GM13977 (cell line): ENCODE measurements around the gene MLYCD.
"Not testable (repeated sequence)": the region's sequence is repeated elsewhere in the genome, so short reads cannot be mapped to it uniquely, and the experiment has no call there.

Source experiments
- DNase-seq: peaks from one replicate; pipeline ENCODE4 v3.0.0; 2012; ENCODE audit warnings: low spot score
- in situ Hi-C: fragments of 300-500 bp; cut with MboI; formaldehyde crosslinking; loops from one replicate; pipeline ENCODE4 v1.12.0; 2022; ENCODE audit warnings: low sequenced_read_pairs, low pct_unique_long_range_greater_than_20kb, mixed read lengths, inconsistent platforms; ENCODE audit not compliant: unreplicated experiment
- TF ChIP-seq, protein P1 (sequence below): IDR thresholded peaks from 2 replicates; pipeline ENCODE4 v1.5.1; 2012; ENCODE audit warnings: mild to moderate bottlenecking, control low read depth; ENCODE audit not compliant: insufficient read depth; ENCODE audit errors: extremely low read depth, missing control alignments

MLYCD gene

DNA sequence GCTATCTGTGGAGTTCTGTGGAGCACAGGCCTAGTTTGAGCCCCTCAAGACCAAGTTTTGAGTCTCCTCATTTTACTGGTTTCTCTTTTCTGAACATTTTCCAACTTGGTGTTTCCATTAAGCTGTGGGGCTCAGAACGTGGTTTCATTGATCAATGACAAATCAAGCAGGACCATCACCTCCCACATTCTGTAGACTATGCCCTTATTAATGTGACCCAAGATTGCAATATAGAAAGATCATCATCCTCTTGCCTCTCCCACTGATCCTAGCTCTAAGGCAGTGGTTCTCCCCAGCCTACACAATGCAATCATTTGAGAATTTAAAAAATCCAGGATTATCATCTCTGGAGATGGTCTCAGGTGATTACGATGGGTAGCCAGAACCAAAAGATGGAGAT, 38.4 kb downstream of the MLYCD start:
- no peak for DNase-seq
- in situ Hi-C loops: no loop called here
- TF ChIP-seq, protein P1, sequence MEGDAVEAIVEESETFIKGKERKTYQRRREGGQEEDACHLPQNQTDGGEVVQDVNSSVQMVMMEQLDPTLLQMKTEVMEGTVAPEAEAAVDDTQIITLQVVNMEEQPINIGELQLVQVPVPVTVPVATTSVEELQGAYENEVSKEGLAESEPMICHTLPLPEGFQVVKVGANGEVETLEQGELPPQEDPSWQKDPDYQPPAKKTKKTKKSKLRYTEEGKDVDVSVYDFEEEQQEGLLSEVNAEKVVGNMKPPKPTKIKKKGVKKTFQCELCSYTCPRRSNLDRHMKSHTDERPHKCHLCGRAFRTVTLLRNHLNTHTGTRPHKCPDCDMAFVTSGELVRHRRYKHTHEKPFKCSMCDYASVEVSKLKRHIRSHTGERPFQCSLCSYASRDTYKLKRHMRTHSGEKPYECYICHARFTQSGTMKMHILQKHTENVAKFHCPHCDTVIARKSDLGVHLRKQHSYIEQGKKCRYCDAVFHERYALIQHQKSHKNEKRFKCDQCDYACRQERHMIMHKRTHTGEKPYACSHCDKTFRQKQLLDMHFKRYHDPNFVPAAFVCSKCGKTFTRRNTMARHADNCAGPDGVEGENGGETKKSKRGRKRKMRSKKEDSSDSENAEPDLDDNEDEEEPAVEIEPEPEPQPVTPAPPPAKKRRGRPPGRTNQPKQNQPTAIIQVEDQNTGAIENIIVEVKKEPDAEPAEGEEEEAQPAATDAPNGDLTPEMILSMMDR: no peak

DNA sequence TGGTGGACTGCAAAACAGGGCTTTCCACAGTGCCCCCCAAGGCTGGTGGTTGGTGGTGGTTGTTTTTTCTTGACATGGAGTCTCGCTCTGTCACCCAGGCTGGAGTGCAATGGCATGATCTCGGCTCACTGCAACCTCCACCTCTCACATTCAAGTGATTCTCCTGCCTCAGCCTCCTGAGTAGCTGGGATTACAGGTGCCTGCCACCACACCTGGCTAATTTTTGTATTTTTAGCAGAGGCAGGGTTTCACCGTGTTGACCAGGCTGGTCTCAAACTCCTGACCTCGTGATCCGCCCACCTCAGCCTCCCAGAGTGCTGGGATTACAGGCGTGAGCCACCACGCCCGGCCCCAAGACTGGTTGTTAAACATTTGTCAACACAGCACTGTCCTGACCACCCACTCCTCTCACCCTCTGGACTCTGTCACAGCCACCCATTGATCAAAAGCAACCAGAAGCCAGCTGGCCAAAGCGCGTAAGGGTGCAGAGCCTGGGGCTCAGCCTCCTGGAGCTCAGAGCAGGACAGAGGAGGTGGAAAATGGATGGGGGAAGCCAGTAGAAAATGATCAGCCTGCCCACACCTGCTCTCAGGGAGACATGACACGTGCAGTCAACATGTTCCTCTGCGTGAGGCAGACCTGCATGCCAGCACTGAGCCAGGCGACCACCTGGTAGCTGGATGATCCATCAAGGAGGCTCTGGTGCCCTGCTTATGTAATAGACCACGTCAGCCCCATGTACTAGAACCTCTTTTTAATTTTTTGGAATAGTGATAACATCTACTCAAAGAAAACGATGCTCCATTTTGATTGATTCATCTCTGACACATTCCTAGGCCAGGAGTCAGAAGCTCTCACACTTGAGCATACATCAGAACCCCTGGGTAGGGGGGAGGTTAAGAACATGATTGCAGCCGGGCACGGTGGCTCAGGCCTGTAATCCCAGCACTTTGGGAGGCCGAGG, 39.3 kb downstream of the MLYCD start:
- TF ChIP-seq, protein P1: no peak
- DNase-seq: no peak
- in situ Hi-C loops: no loop called here

DNA sequence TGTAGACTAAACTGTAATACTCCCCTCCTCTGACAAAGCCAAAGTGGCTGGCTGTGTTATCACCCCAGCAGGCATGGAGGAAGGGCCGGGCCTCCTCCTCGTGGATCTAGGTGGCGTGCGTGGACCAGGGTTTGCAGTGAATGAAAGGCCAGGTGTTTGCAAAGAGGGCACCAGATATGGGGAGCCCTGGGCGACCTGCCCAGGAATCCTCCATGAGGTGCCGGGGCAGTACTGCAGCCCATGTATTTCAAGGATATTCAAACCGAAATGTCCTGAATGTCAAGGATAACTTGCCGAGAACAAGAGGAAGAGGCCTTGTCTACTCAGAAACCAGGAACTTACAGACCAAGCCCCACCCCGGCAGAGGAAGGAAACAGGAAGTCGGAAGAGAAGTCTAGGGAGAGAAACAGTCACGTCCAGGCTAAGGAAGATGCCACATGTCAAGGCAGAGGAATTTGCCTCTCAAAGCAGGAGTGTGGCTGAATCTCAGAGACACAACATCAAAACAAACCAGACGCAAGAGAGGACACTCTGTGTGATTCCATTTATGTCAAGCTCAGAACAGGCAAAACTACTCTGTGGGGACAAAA, 40.4 kb downstream of the MLYCD start:
- DNase-seq: no peak
- in situ Hi-C loops: no loop called here
- TF ChIP-seq, protein P1: no peak

DNA sequence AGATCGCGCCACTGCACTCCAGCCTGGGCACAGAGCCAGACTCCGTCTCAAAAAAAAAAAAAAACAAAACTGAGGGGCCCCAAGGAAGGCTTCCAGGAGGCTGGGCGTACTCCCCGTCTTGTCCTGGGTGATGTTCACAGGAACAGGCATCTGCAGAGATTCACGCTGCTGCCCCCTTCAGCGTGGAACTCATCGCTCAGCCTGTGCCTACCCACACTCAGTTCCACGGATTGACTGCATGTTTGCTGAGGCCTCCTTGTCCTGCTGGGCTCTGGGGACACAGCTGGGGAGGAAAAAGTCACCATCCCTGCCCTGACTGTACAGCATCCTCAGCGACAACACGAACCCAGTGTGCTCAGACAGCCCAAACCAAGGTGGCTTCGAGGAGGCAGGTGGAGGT, 41.2 kb downstream of the MLYCD start:
- TF ChIP-seq, protein P1: no peak
- in situ Hi-C loops: no loop called here
- no peak for DNase-seq

DNA sequence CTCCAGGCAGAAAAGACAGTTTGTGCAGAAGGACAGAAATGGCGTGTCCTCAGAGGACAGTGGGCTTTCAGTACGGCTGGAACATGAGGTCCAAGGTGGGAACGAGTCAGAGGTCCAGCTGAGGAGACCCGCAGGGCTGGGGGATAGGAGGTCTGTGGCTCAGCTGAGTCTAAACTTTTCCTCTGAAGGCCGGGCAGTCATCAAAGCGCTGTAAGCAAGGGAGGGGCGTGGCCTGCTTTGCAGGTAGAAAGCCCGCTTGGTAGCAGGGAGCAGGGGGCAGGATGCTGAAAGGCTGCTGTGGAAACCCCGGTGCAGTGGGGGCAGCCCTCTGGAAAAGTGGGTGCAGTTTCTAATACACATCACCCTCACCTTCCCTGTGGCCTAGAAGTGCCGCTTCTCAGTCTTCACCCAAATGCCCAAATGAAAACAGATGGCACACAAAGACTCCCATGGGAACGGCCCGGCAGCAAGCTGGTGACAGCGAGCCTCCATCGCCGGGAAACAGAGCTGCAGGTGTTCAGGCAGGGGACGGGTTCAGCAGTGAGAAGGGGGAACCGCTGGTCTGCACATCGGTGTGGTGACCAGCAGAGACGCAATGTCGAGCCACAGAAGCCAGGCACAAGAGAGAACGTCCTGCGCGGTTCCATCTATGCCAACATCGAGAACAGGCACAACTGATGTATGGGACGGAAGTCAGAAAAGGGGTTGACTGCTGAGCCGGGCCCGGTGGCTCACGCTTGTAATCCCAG, 41.9 kb downstream of the MLYCD start:
- DNase-seq: no peak
- in situ Hi-C loops: no loop called here

DNA sequence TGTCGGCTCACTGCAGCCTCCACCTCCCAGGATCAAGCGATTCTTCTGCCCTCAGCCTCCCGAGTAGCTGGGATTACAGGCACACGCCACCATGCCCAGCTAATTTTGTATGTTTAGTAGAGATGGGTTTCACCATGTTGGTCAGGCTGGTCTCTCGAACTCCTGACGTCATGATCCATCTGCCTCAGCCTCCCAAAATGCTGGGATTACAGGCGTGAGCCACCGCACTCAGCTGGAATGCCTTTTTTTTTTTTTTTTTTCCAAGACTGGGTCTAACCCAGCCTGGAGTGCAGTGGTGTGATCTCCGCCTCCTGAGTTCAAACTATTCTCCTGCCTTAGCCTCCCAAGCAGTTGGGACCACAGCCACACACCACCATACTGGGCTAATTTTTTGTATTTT, 42.6 kb downstream of the MLYCD start:
- in situ Hi-C loops, DNase-seq: not testable (repeated sequence)

More for the DNA sequence above, 41.9 kb downstream of the MLYCD start:
- TF ChIP-seq, protein P1: no peak

DNA sequence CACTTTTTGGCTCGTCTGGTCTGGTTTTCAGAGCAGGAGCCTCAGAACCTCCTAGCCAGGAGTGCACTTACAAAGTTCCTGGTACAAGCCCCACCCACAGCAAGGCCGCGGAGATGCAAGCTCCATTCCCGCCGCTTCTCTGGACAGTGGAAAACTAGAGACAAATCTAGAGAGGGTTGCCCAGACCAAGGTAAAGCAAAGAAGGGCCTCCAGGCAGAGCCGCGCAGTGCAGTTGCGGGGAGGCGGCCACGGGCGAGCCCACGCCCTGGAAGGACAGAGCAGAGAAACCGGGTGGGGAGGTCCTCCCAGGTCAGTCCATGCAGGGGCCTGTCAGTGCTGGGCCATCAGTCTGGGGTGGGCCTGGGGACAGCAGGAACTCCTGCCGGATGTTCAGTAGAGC, 43.2 kb downstream of the MLYCD start:
- no peak for DNase-seq
- in situ Hi-C loops: no loop called here
- TF ChIP-seq, protein P1: no peak
